ENCODE measurements around the gene ZNF70. TPM values are rescaled to one million over a fixed set of nuclear protein-coding genes. Genes with fewer than 3 reads are reported as not detected.
"Not testable (repeated sequence)": the region's sequence is repeated elsewhere in the genome, so short reads cannot be mapped to it uniquely, and the experiment has no call there.

Gene ZNF70
- total and polyA plus RNA-seq, 3 experiments from 2014 or later, result 0.35 to 3.7 (median 3.4) TPM

- peaks cover 14% of the 10 kb centered on the region for H3K36me3 ChIP-seq (ENCODE audit: insufficient read depth, low read length)
- no peak for DNase-seq
- H3K4me3 ChIP-seq (ENCODE audit: low read length), result no peak overlapping the region
- no peaks in the 10 kb centered on the region for H3K4me1 ChIP-seq (ENCODE audit: insufficient read depth, low read length)
- CTCF ChIA-PET, result no interaction called here
- no peaks in the 10 kb centered on the region for H3K27me3 Mint-ChIP-seq
- peaks cover 5 to 9% (median 7%) of the 10 kb centered on the region in 3 donors for H3K4me1 Mint-ChIP-seq
- no peak overlapping the region for H3K27ac ChIP-seq (ENCODE audit: low read depth, low read length)
- POLR2A ChIA-PET, result no interaction called here
- no peaks in the 10 kb centered on the region for H3K9me3 ChIP-seq (ENCODE audit: low read length)
- H3K27me3 ChIP-seq (ENCODE audit: insufficient read depth, low read length, poor library complexity, severe bottlenecking), result no peaks in the 10 kb centered on the region
- peaks cover 2 to 10% (median 7%) of the 10 kb centered on the region in 5 donors for H3K9me3 Mint-ChIP-seq
- peaks cover 20 to 32% (median 20%) of the 10 kb centered on the region in 3 donors for H3K36me3 Mint-ChIP-seq
- no peak overlapping the region for H3K4me3 Mint-ChIP-seq
- H3K27ac Mint-ChIP-seq, result no peak overlapping the region
Measured at GRCh38 chr22:23744001-23744400, 6.9 kb downstream of the ZNF70 start.

GRCh38 chr22:23743303-23743705 lies 7.6 kb downstream of the ZNF70 start:
- POLR2A ChIA-PET, result no interaction called here
- no peak for DNase-seq

GRCh38 chr22:23742505-23743264 lies 8.2 kb downstream of the ZNF70 start:
- H3K9me3 ChIP-seq (ENCODE audit: low read length), result no peaks in the 10 kb centered on the region
- DNase-seq, result no peak
- H3K27me3 ChIP-seq (ENCODE audit: insufficient read depth, low read length, poor library complexity, severe bottlenecking), result no peaks in the 10 kb centered on the region
- peaks cover 14% of the 10 kb centered on the region for H3K36me3 ChIP-seq (ENCODE audit: insufficient read depth, low read length)
- H3K4me1 ChIP-seq (ENCODE audit: insufficient read depth, low read length), result no peaks in the 10 kb centered on the region
- Mint-ChIP-seq H3K4me1 (peaks cover 5 to 9% (median 7%) of the 10 kb centered on the region in 3 donors), H3K36me3 (peaks cover 20 to 32% (median 20%) of the 10 kb centered on the region in 3 donors), H3K27me3 (no peaks in the 10 kb centered on the region), H3K9me3 (peaks cover 2 to 10% (median 7%) of the 10 kb centered on the region in 5 donors), H3K27ac (peak overlapping the region in 1 of 8 donors; percentile 81), H3K4me3 (no peak overlapping the region)
- ChIA-PET POLR2A (no interaction called here), CTCF (no interaction called here)
- no peak overlapping the region for H3K27ac ChIP-seq (ENCODE audit: low read depth, low read length)
- no peak overlapping the region for H3K4me3 ChIP-seq (ENCODE audit: low read length)

More at GRCh38 chr22:23743303-23743705, 7.6 kb downstream of the ZNF70 start:
- Mint-ChIP-seq H3K9me3 (peaks cover 2 to 10% (median 7%) of the 10 kb centered on the region in 5 donors), H3K4me1 (peaks cover 5 to 9% (median 7%) of the 10 kb centered on the region in 3 donors), H3K4me3 (no peak overlapping the region), H3K36me3 (peaks cover 20 to 32% (median 20%) of the 10 kb centered on the region in 3 donors), H3K27me3 (no peaks in the 10 kb centered on the region), H3K27ac (peak overlapping the region in 1 of 8 donors; percentile 81)
- no peak overlapping the region for H3K4me3 ChIP-seq (ENCODE audit: low read length)
- H3K9me3 ChIP-seq (ENCODE audit: low read length), result no peaks in the 10 kb centered on the region
- no peaks in the 10 kb centered on the region for H3K27me3 ChIP-seq (ENCODE audit: insufficient read depth, low read length, poor library complexity, severe bottlenecking)
- no peak overlapping the region for H3K27ac ChIP-seq (ENCODE audit: low read depth, low read length)
- H3K36me3 ChIP-seq (ENCODE audit: insufficient read depth, low read length), result peaks cover 14% of the 10 kb centered on the region
- CTCF ChIA-PET, result no interaction called here
- H3K4me1 ChIP-seq (ENCODE audit: insufficient read depth, low read length), result no peaks in the 10 kb centered on the region

- H3K27ac Mint-ChIP-seq, result peak overlapping the region in 1 of 8 donors; percentile 57
- Histone ChIP-seq H3K36me3 (ENCODE audit: insufficient read depth, low read length) (peaks cover 1% of the 10 kb centered on the region), H3K9me3 (ENCODE audit: low read length) (no peaks in the 10 kb centered on the region), H3K4me1 (ENCODE audit: insufficient read depth, low read length) (no peaks in the 10 kb centered on the region), H3K27me3 (ENCODE audit: insufficient read depth, low read length, poor library complexity, severe bottlenecking) (no peaks in the 10 kb centered on the region), H3K4me3 (ENCODE audit: low read length) (no peak overlapping the region), H3K27ac (ENCODE audit: low read depth, low read length) (no peak overlapping the region)
- no peak overlapping the region for H3K4me3 Mint-ChIP-seq
- no peak for DNase-seq
- no peaks in the 10 kb centered on the region for H3K4me1 Mint-ChIP-seq
- H3K27me3 Mint-ChIP-seq, result no peaks in the 10 kb centered on the region
- ChIA-PET CTCF (interaction anchor here (0.7 to 1.3 kb wide), 4 partner anchors 10 to 518 kb away, joined by 3 to 4 read pairs (median 3); no protein-coding TSS in a partner anchor), POLR2A (no interaction called here)
- H3K36me3 Mint-ChIP-seq, result peaks cover 0 to 6% (median 0%) of the 10 kb centered on the region in 3 donors
- no peaks in the 10 kb centered on the region for H3K9me3 Mint-ChIP-seq
Measured at GRCh38 chr22:23737696-23738095, 13.2 kb downstream of the ZNF70 start.

- H3K27ac ChIP-seq (ENCODE audit: low read depth, low read length); H3K4me3 Mint-ChIP-seq; CTCF ChIA-PET; H3K9me3 Mint-ChIP-seq; H3K36me3 Mint-ChIP-seq; H3K4me3 ChIP-seq (ENCODE audit: low read length); H3K4me1 ChIP-seq (ENCODE audit: insufficient read depth, low read length); H3K9me3 ChIP-seq (ENCODE audit: low read length); H3K27ac Mint-ChIP-seq; H3K4me1 Mint-ChIP-seq; POLR2A ChIA-PET; DNase-seq; H3K27me3 ChIP-seq (ENCODE audit: insufficient read depth, low read length, poor library complexity, severe bottlenecking); H3K36me3 ChIP-seq (ENCODE audit: insufficient read depth, low read length): not testable (repeated sequence)
- peaks cover 5 to 11% of the 10 kb centered on the region in 2 donors for H3K27me3 Mint-ChIP-seq
Measured at GRCh38 chr22:23728108-23728507, 22.8 kb downstream of the ZNF70 start.

GRCh38 chr22:23722724-23723123 lies 28.2 kb downstream of the ZNF70 start:
- no peak overlapping the region for H3K27ac ChIP-seq (ENCODE audit: low read depth, low read length)
- no peak for DNase-seq
- Mint-ChIP-seq H3K4me1 (peaks cover 0 to 3% (median 0%) of the 10 kb centered on the region in 3 donors), H3K9me3 (no peaks in the 10 kb centered on the region), H3K36me3 (no peaks in the 10 kb centered on the region), H3K27me3 (peaks cover 6 to 14% of the 10 kb centered on the region in 2 donors), H3K4me3 (no peak overlapping the region), H3K27ac (no peak overlapping the region)
- H3K36me3 ChIP-seq (ENCODE audit: insufficient read depth, low read length), result no peaks in the 10 kb centered on the region
- POLR2A ChIA-PET, result no interaction called here
- CTCF ChIA-PET, result no interaction called here
- no peaks in the 10 kb centered on the region for H3K9me3 ChIP-seq (ENCODE audit: low read length)
- H3K27me3 ChIP-seq (ENCODE audit: insufficient read depth, low read length, poor library complexity, severe bottlenecking), result no peaks in the 10 kb centered on the region
- H3K4me1 ChIP-seq (ENCODE audit: insufficient read depth, low read length), result no peaks in the 10 kb centered on the region
- H3K4me3 ChIP-seq (ENCODE audit: low read length), result no peak overlapping the region

GRCh38 chr22:23722160-23722559 lies 28.8 kb downstream of the ZNF70 start:
- H3K4me1 Mint-ChIP-seq, result peaks cover 2 to 7% (median 5%) of the 10 kb centered on the region in 3 donors
- Histone ChIP-seq H3K27ac (ENCODE audit: low read depth, low read length) (no peak overlapping the region), H3K4me3 (ENCODE audit: low read length) (no peak overlapping the region), H3K27me3 (ENCODE audit: insufficient read depth, low read length, poor library complexity, severe bottlenecking) (no peaks in the 10 kb centered on the region), H3K9me3 (ENCODE audit: low read length) (no peaks in the 10 kb centered on the region), H3K4me1 (ENCODE audit: insufficient read depth, low read length) (peaks cover 4% of the 10 kb centered on the region), H3K36me3 (ENCODE audit: insufficient read depth, low read length) (no peaks in the 10 kb centered on the region)
- peaks cover 6 to 14% of the 10 kb centered on the region in 2 donors for H3K27me3 Mint-ChIP-seq
- no peaks in the 10 kb centered on the region for H3K9me3 Mint-ChIP-seq
- H3K4me3 Mint-ChIP-seq, result no peak overlapping the region
- POLR2A ChIA-PET, result interaction anchor here (0.5 kb wide), 1 partner anchor 120 kb away, joined by 7 read pairs; no protein-coding TSS in a partner anchor
- H3K27ac Mint-ChIP-seq, result no peak overlapping the region
- H3K36me3 Mint-ChIP-seq, result no peaks in the 10 kb centered on the region
- CTCF ChIA-PET, result no interaction called here
- DNase-seq, result no peak

- Mint-ChIP-seq H3K36me3 (no peaks in the 10 kb centered on the region), H3K27me3 (peaks cover 6 to 7% of the 10 kb centered on the region in 2 donors), H3K4me3 (no peak overlapping the region), H3K27ac (no peak overlapping the region), H3K4me1 (peaks cover 5 to 15% (median 11%) of the 10 kb centered on the region in 3 donors), H3K9me3 (no peaks in the 10 kb centered on the region)
- ChIA-PET CTCF (interaction anchor here (1.3 kb wide), 1 partner anchor 25 kb away, joined by 3 read pairs; no protein-coding TSS in a partner anchor), POLR2A (no interaction called here)
- Histone ChIP-seq H3K9me3 (ENCODE audit: low read length) (no peaks in the 10 kb centered on the region), H3K4me3 (ENCODE audit: low read length) (no peak overlapping the region), H3K4me1 (ENCODE audit: insufficient read depth, low read length) (peaks cover 13% of the 10 kb centered on the region), H3K36me3 (ENCODE audit: insufficient read depth, low read length) (no peaks in the 10 kb centered on the region), H3K27me3 (ENCODE audit: insufficient read depth, low read length, poor library complexity, severe bottlenecking) (no peaks in the 10 kb centered on the region), H3K27ac (ENCODE audit: low read depth, low read length) (no peak overlapping the region)
- DNase-seq, result no peak
Measured at GRCh38 chr22:23720855-23721254, 30.1 kb downstream of the ZNF70 start.

All from CD8-positive, alpha-beta memory T cell (primary cell).